Trophoblast cell (in vitro differentiated cells and primary cell): Measurements from ENCODE around the gene NPSR1.

ENCODE experiments used
- DNase-seq, 2 donors: peaks; one replicate each; pipeline ENCODE4 v3.0.0-alpha.2; 2016
- H2AFZ ChIP-seq: 2 replicates; pipeline ENCODE4 v1.6.1; 2013; ENCODE audit warnings: low read length, moderate library complexity, mild to moderate bottlenecking; ENCODE audit not compliant: insufficient read depth, poor library complexity
- H2AK5ac ChIP-seq: 2 replicates; pipeline ENCODE4 v1.6.1; 2013; ENCODE audit warnings: mild to moderate bottlenecking, low read length
- H2BK120ac ChIP-seq: 2 replicates; pipeline ENCODE4 v1.6.1; 2013; ENCODE audit warnings: low read length, mild to moderate bottlenecking, moderate library complexity; ENCODE audit not compliant: insufficient read depth, poor library complexity
- H2BK12ac ChIP-seq: 2 replicates; pipeline ENCODE4 v1.6.1; 2013; ENCODE audit warnings: mild to moderate bottlenecking, low read length, moderate library complexity
- H2BK5ac ChIP-seq: 2 replicates; pipeline ENCODE4 v1.6.1; 2013; ENCODE audit warnings: low read length, low read depth, moderate library complexity, mild to moderate bottlenecking; ENCODE audit not compliant: poor library complexity
- H3K14ac ChIP-seq: 2 replicates; pipeline ENCODE4 v1.6.1; 2013; ENCODE audit warnings: mild to moderate bottlenecking, low read length
- H3K18ac ChIP-seq: 2 replicates; pipeline ENCODE4 v1.6.1; 2013; ENCODE audit warnings: mild to moderate bottlenecking, low read length
- H3K23ac ChIP-seq: 2 replicates; pipeline ENCODE4 v1.6.1; 2013; ENCODE audit warnings: low read length
- H3K27ac ChIP-seq: 2 replicates; pipeline ENCODE4 v1.5.1; 2013; ENCODE audit warnings: low read depth, mild to moderate bottlenecking, inconsistent platforms, low read length, moderate library complexity
- H3K27me3 ChIP-seq: 2 replicates; pipeline ENCODE4 v1.6.1; 2013; ENCODE audit warnings: inconsistent platforms, mild to moderate bottlenecking, low read length, moderate library complexity; ENCODE audit not compliant: insufficient read depth
- H3K36me3 ChIP-seq, 2 experiments: 1 replicate in 1 of 2; 2 replicates in 1 of 2; pipeline ENCODE4 v1.6.1; 2013; ENCODE audit warnings: low read length in 2 of 2, mild to moderate bottlenecking in 2 of 2, moderate library complexity in 1 of 2; ENCODE audit not compliant: insufficient read depth in 2 of 2, control insufficient read depth in 1 of 2
- H3K4ac ChIP-seq: 2 replicates; pipeline ENCODE4 v1.6.1; 2013; ENCODE audit warnings: low read depth, mild to moderate bottlenecking, low read length, moderate library complexity
- H3K4me1 ChIP-seq, 2 experiments: 1 replicate in 1 of 2; 2 replicates in 1 of 2; pipeline ENCODE4 v1.6.1; 2013; ENCODE audit warnings: low read length in 2 of 2, mild to moderate bottlenecking in 2 of 2, moderate library complexity in 1 of 2; ENCODE audit not compliant: insufficient read depth in 2 of 2, control insufficient read depth in 1 of 2
- H3K4me2 ChIP-seq: 2 replicates; pipeline ENCODE4 v1.6.1; 2013; ENCODE audit warnings: inconsistent platforms, mild to moderate bottlenecking, low read length, moderate library complexity
- H3K4me3 ChIP-seq: 2 replicates; pipeline ENCODE4 v1.5.1; 2013; ENCODE audit warnings: mild to moderate bottlenecking, low read depth, low read length, inconsistent platforms
- H3K79me1 ChIP-seq: one replicate; pipeline ENCODE4 v1.6.1; 2013; ENCODE audit warnings: low read length
- H3K79me2 ChIP-seq: 2 replicates; pipeline ENCODE4 v1.6.1; 2013; ENCODE audit warnings: low read length, mild to moderate bottlenecking; ENCODE audit not compliant: control insufficient read depth, insufficient read depth, poor library complexity
- H3K9ac ChIP-seq: 2 replicates; pipeline ENCODE4 v1.6.1; 2013; ENCODE audit warnings: mild to moderate bottlenecking, low read length
- H3K9me3 ChIP-seq: 2 replicates; pipeline ENCODE4 v1.6.1; 2013; ENCODE audit warnings: low read depth, mild to moderate bottlenecking, control low read depth, inconsistent platforms, low read length; ENCODE audit not compliant: insufficient read depth
- H4K12ac ChIP-seq: 2 replicates; pipeline ENCODE4 v1.6.1; 2013; ENCODE audit warnings: low read depth, mild to moderate bottlenecking, low read length, moderate library complexity
- H4K8ac ChIP-seq: 2 replicates; pipeline ENCODE4 v1.6.1; 2013; ENCODE audit warnings: low read depth, mild to moderate bottlenecking, low read length, moderate library complexity
- H4K91ac ChIP-seq: one replicate; pipeline ENCODE4 v1.6.1; 2013; ENCODE audit warnings: low read depth, mild to moderate bottlenecking, low read length, moderate library complexity
- WGBS: extraction: QIAGEN DNeasy Blood & Tissue Kit; methylation state at CpG from one replicate; pipeline ENCODE4 v1.1.7; 2013; ENCODE audit warnings: missing lambda C conversion rate; ENCODE audit not compliant: insufficient read length, insufficient coverage; ENCODE audit errors: extremely low coverage; 5-methylcytosine and 5-hydroxymethylcytosine counted together

Gene NPSR1

DNA sequence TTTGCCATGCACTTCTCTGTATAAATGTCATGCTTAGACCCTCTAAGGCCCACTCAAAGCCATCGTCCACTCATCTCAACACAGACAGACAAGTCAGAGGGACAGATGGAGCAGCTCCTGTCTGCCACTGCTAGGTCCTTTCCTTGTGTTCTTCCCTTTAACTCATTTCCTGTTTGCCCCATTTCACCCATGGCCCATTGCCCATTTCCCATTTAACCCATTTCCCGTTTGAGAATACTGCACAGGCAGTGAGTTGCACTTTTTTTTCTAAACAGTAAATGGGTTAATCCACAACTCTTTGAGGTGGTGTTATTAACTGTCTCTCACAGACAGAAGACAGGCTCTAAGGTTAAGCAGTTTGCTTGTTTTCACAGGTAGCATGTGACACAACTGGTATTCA is 179.3 kb downstream of the NPSR1 start:
- Histone ChIP-seq H3K18ac (no peak overlapping the region), H3K23ac (peak overlapping the region; percentile 35), H3K27ac (no peak overlapping the region), H2BK120ac (no peak overlapping the region), H3K4me1 (peaks cover 15% of the 10 kb centered on the region in 2 experiments), H3K9ac (no peak overlapping the region), H3K79me2 (no peaks in the 10 kb centered on the region), H3K14ac (no peak overlapping the region), H2BK12ac (no peak overlapping the region), H4K91ac (no peak overlapping the region), H2BK5ac (no peak overlapping the region), H3K79me1 (peaks cover 2% of the 10 kb centered on the region), H3K27me3 (no peaks in the 10 kb centered on the region), H3K4me2 (no peak overlapping the region), H2AK5ac (no peak overlapping the region), H4K12ac (no peak overlapping the region), H3K4me3 (no peak overlapping the region), H3K36me3 (no peaks in the 10 kb centered on the region), H2AFZ (no peak overlapping the region), H3K4ac (no peak overlapping the region), H4K8ac (no peak overlapping the region), H3K9me3 (peaks cover 1% of the 10 kb centered on the region)
- no CpG with 5 or more reads among the region's 2 CpGs for WGBS
- no peak for DNase-seq

DNA sequence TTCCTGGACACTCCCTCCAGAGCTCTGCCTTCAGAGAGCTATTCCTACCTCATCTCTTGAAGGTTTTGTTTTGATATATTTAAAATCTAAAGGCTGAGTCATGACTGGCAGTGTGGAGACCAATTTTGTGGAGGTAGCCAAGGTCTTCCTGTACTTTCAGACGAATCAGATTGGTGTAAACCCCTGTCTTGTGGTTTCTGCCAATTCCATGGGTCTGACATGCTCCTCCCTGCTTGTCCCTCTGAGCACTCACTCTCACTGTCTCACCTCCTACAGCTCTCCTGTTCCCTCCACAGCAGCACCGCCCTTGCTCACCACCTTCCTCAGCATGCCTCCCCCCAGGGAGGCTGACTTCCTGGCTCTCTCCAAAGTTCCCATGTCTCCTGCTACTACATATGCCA is 179.8 kb downstream of the NPSR1 start:
- no peak overlapping the region for H3K9ac ChIP-seq
- H2AK5ac ChIP-seq = no peak overlapping the region
- no peak overlapping the region for H4K8ac ChIP-seq
- no peaks in the 10 kb centered on the region for H3K79me2 ChIP-seq
- no peak overlapping the region for H3K27ac ChIP-seq
- H4K91ac ChIP-seq = no peak overlapping the region
- WGBS = no CpG with 5 or more reads among the region's 2 CpGs
- no peaks in the 10 kb centered on the region for H3K36me3 ChIP-seq
- no peak overlapping the region for H4K12ac ChIP-seq
- H2BK120ac ChIP-seq = no peak overlapping the region
- no peaks in the 10 kb centered on the region for H3K27me3 ChIP-seq
- no peak overlapping the region for H3K23ac ChIP-seq
- peaks cover 15% of the 10 kb centered on the region in 2 experiments for H3K4me1 ChIP-seq
- no peak overlapping the region for H3K18ac ChIP-seq
- H3K9me3 ChIP-seq = peaks cover 1% of the 10 kb centered on the region
- no peak overlapping the region for H3K14ac ChIP-seq
- no peak for DNase-seq
- H3K4me3 ChIP-seq = no peak overlapping the region
- H3K79me1 ChIP-seq = peaks cover 2% of the 10 kb centered on the region
- no peak overlapping the region for H3K4me2 ChIP-seq
- H2BK5ac ChIP-seq = no peak overlapping the region
- no peak overlapping the region for H2BK12ac ChIP-seq
- no peak overlapping the region for H2AFZ ChIP-seq
- no peak overlapping the region for H3K4ac ChIP-seq

DNA sequence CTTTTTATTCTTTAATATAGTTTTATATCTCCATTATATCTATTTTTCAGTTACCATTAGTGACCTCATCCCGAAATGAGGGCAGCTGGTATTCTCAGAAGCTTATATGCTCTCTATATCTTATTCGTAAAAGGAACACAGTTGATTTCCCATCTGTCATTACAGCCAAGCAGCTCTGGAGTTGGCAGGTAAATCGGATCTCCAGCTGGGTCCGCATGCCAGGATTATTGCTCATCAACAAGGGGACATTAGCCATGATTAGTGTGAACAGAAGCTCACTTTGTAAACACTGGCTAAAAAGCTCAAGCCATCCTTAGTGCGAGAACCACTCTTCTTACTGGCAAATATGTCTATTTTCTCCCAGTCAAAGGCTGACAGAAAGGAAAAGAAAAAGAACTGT is 180.3 kb downstream of the NPSR1 start:
- Histone ChIP-seq H2BK12ac (no peak overlapping the region), H3K27ac (no peak overlapping the region), H3K36me3 (no peaks in the 10 kb centered on the region), H4K91ac (no peak overlapping the region), H3K79me1 (peaks cover 2% of the 10 kb centered on the region), H4K12ac (no peak overlapping the region), H3K4ac (no peak overlapping the region), H2AFZ (no peak overlapping the region), H3K18ac (no peak overlapping the region), H2BK5ac (no peak overlapping the region), H3K4me1 (peaks cover 15% of the 10 kb centered on the region in 2 experiments), H3K23ac (no peak overlapping the region), H2BK120ac (no peak overlapping the region), H3K9me3 (peaks cover 1% of the 10 kb centered on the region), H4K8ac (no peak overlapping the region), H3K4me2 (no peak overlapping the region), H3K14ac (no peak overlapping the region), H3K79me2 (no peaks in the 10 kb centered on the region), H3K27me3 (no peaks in the 10 kb centered on the region), H3K9ac (no peak overlapping the region), H2AK5ac (no peak overlapping the region), H3K4me3 (no peak overlapping the region)
- DNase-seq = no peak
- no CpG with 5 or more reads among the region's 5 CpGs for WGBS

DNA sequence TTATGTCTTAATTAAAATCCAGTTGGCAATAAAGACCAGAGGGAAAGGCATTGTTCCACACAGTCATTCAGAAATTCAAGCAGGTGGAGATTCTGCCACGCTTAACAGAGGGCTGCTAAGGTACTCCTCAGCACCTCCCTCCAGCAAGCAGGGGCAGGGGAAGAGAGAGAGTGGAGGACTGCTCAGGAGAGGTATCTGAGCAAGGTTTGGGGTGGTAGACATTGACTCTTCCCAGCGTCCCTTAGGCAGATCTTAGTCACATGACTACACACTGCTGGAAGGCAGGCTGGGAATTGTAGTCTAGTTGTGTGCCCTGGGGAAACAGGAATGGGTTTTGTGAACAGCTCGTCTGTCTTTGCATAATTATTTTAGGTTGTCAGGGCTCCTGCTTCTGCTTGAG is 181.6 kb downstream of the NPSR1 start:
- H2AFZ ChIP-seq = peak overlapping the region; percentile 21
- H2BK120ac ChIP-seq = no peak overlapping the region
- no peaks in the 10 kb centered on the region for H3K27me3 ChIP-seq
- peak overlapping the region; percentile 0 for H3K27ac ChIP-seq
- peaks cover 1% of the 10 kb centered on the region for H3K9me3 ChIP-seq
- H3K4me1 ChIP-seq = peaks cover 12 to 15% of the 10 kb centered on the region in 2 experiments
- no peak overlapping the region for H2AK5ac ChIP-seq
- no peak overlapping the region for H2BK12ac ChIP-seq
- H3K79me2 ChIP-seq = no peaks in the 10 kb centered on the region
- H3K23ac ChIP-seq = no peak overlapping the region
- H3K14ac ChIP-seq = no peak overlapping the region
- H3K4me2 ChIP-seq = peak overlapping the region; percentile 26
- H3K36me3 ChIP-seq = no peaks in the 10 kb centered on the region
- H4K12ac ChIP-seq = no peak overlapping the region
- DNase-seq = no peak
- H3K4ac ChIP-seq = no peak overlapping the region
- H3K79me1 ChIP-seq = peaks cover 2% of the 10 kb centered on the region
- no CpG with 5 or more reads among the region's 3 CpGs for WGBS
- H4K8ac ChIP-seq = peak overlapping the region; percentile 13
- no peak overlapping the region for H3K4me3 ChIP-seq
- no peak overlapping the region for H2BK5ac ChIP-seq
- peak overlapping the region; percentile 1 for H4K91ac ChIP-seq
- no peak overlapping the region for H3K9ac ChIP-seq
- H3K18ac ChIP-seq = no peak overlapping the region
